GM21529 (cell line): ENCODE results near the gene CEP85.
"Not testable (repeated sequence)": the region's sequence is repeated elsewhere in the genome, so short reads cannot be mapped to it uniquely, and the experiment has no call there.

Source experiments
- ATAC-seq: cut with Tn5 transposase; IDR thresholded peaks from one replicate; pipeline ENCODE4 v1.9.1; 2021; ENCODE audit not compliant: unreplicated experiment

Gene CEP85

GRCh38 chr1:26288311-26288941 is 54.4 kb downstream of the CEP85 start:
- ATAC-seq, result no peak

DNA sequence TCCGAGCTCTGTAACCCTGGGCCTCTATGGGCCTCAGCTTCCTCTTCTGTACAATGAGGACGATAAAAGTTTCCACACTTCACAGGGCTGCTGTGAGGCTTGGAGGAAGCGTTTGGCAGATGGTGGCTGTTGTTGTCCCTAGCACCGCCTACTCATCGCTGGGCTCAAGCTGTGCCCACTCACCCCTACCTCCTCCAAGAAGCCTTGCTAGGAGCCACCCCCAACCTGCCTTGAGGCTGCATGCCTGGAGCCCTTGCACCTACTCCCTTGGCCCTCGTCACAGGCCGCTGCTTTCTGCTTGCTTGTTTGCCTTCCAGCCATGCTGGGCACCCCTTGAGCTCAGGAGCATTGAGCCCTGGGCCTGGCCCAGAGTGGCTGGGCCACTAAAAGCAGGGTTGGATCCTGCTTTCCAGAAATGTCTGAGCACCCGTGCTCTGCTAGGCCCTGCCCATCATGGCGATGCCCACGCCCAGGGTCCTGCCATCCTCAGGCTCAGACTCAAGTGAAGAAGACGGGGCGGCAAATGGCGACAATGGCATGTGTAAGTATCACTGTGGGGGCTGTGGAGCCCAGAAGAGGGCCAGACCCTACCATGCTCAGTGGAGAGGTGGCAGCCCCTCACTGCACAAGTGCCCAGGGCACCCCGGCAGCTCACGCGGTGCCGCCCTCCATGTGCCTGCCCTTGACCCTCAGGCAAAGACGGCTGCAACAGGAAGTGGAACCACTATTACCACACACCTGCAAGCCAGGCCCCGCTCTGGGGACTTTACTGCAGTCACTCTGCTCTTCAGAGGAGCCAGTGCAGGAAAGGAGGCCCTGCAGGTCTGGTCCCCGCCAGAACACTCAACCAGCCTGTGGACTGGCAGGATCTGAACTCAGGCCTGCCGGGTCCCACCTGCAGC is 55.4 kb downstream of the CEP85 start:
- peak; percentile 39 for ATAC-seq

- no peak for ATAC-seq
Observed at GRCh38 chr1:26290122-26290881, 56.3 kb downstream of the CEP85 start.

- ATAC-seq, result no peak
Observed at GRCh38 chr1:26290882-26291261, 56.9 kb downstream of the CEP85 start.

DNA sequence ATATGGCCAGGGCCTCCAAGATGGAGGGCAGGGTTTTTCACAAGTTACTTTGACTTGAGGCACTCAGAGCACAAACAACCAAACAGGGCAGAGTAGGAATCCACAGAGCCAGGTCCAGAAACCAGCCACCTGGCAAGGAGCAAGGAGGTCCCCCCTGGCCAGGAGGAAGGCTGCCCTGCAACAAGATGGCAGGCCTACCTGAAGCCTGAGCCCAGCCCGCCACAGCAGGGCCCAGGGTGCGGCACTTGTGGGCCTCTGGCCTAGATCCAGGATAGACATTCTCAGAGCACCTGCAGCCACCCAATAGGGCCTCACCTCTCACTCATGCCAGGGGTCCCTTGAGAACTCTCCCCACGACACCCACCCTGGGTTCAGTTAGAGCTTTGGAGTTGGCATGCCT is 57.4 kb downstream of the CEP85 start:
- no peak for ATAC-seq

DNA sequence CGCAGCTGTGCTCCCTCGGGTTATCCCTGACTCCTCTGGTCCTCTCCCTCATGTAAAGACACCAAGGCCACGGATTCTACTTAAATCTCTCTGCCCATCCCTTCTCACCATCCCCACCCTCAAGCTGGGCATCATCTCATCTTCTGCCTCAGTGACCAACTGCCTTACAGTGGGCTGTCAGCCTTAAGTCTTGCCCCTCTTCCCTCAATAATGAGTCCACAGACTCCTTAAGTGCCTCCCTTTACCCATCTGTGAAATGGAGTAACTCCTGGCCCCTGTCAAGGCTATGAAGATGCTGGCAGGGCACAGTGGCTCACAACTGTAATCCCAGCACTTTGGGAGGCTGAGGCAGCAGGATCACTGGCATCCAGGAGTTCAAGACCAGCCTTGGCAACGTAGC is 57.9 kb downstream of the CEP85 start:
- ATAC-seq, result no peak

DNA sequence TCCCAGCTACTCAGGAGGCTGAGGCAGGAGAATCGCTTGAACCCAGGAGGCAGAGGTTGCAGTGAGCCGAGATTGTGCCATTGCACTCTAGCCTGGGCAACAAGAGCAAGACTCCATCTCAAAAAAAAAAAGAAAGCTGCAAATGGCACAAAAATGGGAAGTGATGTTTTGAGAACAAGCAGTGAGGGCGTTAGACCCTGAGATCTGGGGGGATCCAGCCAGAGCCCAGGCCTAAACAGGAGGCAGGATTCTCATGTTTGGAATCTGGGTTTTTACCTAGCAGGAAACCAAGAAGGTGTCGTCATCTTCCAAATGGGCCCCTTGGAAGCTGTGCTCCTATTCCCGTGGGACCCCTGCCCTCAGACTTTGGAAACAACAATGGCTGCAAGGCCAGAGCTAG is 58.7 kb downstream of the CEP85 start:
- not testable (repeated sequence) for ATAC-seq

DNA sequence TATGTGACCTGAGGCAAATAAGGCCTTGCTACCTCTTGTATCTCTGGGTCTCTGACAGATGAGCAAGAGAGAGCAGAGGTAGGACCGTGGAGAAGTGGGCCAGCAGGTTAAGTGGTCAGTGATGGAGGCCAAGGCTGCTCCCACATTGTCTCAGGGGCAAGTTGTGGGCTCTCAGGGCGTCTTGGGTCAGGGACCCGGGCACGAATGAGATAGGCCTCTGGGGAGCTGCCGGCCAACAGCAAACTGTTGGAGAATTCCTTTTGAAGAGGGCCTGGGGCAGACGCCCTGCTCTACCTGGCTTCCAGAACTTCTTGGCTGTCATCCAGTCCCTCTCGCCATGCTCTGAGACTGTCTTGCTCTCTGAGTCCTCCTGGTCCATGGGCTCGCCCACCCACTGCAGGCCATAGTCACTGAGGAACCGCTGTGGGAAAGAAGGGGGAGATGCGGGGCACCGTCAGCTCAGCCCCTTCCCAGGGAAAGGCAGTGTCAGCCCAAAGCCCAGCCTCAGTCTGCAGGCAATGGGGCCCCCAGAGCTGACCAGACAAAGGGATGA is 60.0 kb downstream of the CEP85 start:
- no peak for ATAC-seq

DNA sequence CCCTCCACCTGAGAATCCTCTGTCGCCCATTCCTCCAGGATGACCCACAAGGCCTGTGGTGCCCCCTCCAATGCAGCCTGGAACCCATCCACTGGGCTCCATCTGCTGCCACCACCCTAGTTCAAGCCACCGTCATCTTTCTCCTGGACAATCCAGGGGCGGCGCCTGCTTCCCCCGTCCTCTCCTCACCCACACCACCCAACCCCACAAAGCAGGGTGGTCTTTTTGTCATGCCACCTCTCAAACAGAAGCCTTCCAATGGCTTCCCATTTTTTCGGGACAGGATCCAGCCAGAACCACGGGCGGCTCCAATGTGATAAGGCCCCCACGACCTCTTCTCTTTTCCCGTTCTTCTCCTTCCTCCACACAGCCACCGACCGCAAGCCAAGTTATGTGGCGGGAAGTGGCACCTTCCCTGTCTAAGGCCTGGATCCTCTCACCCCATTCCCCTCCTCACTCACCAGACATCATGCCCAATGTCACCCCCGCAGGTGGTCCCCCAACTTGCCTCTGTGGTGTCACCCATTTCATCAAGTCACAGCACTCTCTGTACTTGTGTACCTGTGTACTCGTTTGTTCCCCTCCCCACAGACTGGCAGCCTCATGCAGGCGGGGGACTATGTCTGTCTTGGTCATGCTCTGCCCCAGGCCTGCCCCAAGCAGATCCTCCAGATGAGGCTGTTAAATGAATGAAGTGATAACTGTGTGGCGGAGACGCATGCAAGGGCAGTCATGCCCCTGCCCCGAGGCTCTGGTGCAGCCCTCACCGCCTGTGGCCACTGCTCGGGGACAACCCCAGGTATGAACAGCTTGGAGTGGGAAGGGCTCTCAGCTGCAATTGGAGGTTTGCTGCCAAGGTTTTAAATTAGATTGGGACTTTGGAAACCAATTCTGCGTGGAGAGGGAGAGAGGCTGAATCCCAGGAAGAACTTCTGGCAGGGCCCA is 61.5 kb downstream of the CEP85 start:
- ATAC-seq, result no peak

DNA sequence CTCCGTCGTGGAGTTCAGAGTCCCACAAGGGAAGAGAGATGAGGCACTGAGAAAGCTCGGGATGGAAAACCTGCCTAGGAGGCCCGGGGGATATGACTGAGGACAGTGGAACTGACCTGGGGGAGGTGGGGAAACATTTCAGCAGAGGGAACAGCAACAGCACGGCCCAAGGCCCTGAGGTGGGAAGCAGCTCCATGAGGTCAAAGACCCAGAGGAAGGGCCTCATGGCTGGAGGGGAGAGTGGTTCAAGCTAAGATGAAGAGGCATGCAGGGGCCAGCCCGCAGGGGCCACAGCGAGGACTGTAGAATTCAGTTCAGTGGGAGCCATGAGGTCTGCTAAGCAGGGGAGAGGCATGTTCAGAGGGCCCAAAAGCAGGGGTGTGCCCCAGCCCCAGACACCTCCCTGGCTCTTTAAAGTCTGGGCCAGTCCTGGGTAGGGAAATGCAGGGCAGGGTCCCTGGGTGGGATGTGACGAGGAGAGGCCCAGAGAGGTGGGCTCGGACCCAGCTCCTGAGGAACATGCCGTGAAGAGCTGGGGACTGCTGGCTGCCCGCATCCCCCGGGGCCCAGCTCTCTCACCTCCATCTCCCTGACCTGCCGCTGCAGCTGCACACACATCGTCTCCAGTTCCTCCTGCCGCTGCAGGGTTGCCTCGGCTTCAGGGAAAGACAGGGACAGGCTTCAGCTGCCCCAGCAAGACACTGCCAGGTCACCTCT is 62.5 kb downstream of the CEP85 start:
- ATAC-seq, result no peak

DNA sequence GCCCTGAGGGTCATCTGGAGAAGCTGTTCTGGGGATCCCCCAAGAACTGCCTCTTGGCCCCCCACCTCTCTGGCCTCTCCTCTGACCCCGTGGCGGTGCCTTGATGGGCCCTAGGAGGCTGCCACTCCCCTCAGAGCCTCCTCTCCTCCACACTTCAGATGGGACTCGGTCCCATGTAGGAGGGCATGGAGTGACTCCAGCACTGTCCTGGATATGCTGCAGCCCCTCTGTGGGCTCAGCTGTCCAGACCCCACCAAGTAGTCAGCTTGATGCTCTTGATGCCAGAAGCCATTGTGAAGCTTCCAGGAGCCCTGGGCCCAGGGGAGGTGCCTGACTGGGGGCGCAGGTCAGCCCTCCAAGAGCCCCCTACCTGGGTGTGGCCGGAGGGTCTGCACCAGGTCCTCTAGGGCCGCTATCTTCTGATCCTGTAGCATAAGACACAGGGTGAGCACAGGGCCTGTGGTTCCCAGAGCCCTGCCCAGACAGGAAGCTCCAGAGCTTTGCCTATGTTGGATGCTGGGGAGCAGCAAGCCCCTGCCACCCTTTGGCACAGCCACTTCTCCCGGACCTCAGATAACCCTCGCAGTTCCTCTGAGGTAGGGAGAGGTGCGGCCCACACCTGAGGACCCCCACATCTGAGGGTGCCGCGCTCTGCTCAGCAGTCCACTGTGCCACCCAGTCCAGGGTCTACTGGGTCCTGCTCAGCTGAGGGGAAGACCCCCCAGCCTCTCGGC is 63.2 kb downstream of the CEP85 start:
- no peak for ATAC-seq

GRCh38 chr1:26297791-26298124 is 63.8 kb downstream of the CEP85 start:
- no peak for ATAC-seq

GRCh38 chr1:26300578-26301275 is 66.7 kb downstream of the CEP85 start:
- ATAC-seq, result no peak

DNA sequence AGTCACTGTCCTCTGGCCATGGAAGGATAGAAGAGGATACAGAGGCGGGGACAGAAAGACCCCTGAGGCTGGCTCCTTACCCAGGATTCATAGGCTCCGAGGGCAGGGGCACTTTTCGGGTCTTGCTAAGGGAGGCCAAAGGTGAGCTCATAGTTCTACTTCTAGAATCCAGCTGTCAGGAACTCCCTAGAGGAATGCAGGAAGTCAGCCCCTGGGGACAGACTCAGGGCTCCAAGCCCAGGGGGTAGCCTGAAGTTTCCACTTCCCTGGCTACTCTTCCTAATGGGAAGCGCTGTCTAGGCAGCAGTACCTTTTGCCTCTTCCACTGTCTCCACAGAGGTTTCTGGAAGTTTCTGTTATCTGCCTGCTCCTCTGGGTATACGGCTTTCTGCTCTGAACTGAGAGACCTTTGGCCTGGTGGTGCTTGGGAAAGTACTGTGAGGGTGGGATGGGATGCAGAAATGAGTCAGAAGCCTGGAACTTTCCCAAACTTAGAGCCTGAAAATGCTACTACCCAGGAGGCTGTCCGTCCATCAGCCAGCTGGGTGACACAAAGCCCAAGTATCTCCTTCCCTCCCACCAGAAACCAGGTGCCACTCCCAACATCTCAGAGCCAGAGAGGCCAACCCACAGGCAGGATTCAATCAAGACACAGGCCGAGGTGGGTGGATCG is 68.9 kb downstream of the CEP85 start:
- no peak for ATAC-seq

DNA sequence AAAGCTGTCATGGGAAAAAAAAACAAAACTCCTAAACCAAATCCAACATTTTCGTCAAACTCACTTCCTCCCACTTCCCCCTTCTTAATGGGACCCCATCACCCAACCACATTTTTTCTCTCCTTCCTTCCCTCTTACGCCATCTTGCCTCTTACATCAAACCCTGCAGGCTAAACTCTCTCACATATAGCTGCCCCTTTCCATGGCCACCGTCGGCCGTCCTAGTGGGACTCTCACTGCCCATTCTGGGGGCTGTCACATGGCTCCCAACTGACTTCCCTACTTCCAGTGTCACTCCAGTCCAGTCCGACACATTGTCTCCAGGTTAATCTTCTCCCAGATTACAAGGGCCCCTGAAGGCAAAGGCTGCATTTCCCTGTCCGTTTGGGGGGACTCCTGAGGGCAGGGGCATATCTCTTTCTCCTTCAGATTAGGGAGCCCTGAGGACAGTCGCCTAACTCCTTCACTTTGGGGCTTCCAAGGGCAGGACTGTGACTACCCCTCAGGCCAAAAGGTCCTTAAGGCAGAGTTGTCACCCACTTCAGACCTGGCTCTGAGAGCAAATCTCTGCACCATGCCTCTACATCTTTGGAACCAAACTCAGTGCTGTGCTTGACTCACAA is 71.8 kb downstream of the CEP85 start:
- ATAC-seq, result no peak

DNA sequence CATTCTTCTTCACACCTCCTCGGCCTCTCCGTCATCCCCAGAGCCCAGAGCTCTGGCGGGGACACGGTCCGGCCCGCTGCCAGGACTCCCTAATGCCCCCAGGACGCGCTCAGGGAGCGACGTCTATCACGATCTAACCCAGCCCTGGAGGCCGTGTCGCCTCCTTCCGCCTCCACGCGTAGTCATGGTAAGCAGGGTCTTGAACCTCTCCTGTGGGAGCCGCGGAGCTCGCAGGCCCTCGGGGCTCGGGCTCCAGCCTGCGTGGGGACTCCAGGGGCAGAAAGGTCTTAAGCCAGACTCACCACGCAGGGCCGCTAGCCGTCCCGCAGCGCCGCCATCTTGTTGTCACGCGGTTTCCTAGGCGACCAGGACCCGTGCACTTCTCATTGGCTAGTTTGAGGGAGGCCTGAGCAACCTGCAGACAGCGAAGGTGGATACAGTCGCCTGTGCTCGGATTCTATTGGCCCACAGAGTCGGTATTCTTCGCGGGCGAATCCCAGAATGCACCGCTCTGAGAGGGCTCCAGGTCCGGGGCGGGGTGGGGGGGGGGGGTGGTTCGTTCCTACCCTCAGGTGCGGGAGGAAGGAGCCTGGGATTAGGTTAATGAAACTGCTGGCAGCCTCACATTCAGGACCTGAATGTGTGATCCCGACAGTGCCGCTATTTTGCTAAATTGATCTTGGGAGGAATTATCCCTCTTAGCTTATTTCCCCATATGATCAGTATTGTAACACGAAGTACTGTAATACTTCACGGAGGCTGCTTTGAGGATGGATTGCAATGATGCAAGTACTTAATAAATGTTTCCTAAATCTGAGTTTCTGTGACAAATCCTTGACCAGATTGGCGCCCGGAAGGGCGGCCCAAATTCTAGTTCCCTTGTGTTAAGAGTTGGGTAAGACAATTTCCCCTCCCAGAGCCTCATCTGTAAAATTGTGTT is 72.6 kb downstream of the CEP85 start, which contains the start of gene UBXN11:
TSS of gene UBXN11 (minus strand) at position 347 of the 940 bp plus-strand sequence. CDS start 3,753 bp downstream, outside the sequence.
- ATAC-seq, result peak; percentile 97
